Stimulated activated CD4-positive, alpha-beta T cell treated with anti-CD3 and anti-CD28 coated beads, TNF-alpha, amount 100 ng/mL, for 24 hours (primary cell): ENCODE measurements around the gene SH2D5.
"Not testable (repeated sequence)": the region's sequence is repeated elsewhere in the genome, so short reads cannot be mapped to it uniquely, and the experiment has no call there.

ENCODE experiments used
- DNase-seq, 3 experiments: peaks; one replicate each; pipeline ENCODE4 v3.0.0-alpha.2; 2020; ENCODE audit warnings: low read depth in 3 of 3

The SH2D5 gene

DNA sequence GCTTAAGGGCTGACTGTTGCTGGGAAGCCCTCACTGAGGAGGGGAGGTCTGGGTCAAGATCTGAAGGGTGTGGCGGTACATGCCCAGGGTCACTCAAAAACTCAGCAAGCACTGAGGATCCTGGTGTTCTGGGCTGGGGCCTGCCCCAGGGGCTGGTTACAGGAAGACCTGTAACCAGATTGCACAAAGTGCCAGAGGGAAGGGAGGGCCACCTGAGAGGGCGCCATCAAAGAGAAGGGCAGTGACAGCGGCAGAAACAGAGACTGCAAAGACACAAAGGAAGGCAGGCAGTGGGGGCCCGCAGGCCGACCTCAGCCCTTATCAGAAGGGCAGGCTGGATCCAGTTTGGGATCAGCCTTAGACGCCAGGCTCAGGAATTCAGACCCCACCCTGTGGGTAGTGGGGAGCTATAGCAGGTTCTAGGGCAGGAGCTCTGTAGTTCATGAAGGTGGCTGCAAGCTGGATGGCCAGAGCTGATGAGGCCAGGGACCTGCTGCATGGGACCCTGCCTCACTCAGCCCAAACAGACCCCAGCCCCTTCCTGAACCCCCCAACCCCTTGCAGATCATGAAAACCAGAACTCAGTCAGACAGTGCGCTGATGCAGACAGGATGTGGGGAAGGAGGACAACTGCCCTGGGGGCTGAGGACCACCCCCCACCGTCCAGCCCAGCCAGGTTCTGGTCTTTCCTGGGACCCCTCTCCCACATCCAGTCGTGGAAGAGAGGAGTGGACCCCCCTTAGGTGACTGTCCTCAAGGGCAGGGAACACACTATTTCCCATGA, 3.9 kb downstream of the SH2D5 start:
- DNase-seq = no peak

DNA sequence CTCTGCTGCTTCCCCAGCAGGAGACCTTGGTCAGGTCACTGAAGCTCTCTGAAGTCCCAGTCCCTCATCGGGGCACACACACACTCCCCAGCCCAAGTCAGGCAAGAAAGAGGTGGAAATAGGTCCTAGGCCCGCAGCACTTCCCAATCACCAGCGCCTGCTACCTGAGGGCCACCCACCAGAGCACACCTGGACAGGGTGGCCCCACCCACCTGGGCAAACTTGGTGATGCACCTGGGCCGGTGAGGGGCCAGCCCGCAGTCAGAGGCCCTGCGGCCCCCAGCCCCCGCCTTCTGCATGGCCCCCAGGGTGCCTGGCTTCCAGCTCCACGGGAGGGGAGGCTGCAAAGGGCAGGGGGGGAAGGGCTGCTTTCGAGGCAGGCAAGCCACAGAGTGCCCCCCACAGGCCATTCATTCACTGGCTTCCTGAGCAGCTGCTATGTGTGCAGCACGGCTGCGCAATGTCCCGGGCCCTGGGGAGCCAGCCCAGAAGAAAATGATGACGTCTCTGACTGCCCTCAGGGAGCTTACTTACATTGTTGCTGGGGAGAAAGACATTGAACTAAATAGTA, 4.7 kb downstream of the SH2D5 start:
- DNase-seq = no peak

DNA sequence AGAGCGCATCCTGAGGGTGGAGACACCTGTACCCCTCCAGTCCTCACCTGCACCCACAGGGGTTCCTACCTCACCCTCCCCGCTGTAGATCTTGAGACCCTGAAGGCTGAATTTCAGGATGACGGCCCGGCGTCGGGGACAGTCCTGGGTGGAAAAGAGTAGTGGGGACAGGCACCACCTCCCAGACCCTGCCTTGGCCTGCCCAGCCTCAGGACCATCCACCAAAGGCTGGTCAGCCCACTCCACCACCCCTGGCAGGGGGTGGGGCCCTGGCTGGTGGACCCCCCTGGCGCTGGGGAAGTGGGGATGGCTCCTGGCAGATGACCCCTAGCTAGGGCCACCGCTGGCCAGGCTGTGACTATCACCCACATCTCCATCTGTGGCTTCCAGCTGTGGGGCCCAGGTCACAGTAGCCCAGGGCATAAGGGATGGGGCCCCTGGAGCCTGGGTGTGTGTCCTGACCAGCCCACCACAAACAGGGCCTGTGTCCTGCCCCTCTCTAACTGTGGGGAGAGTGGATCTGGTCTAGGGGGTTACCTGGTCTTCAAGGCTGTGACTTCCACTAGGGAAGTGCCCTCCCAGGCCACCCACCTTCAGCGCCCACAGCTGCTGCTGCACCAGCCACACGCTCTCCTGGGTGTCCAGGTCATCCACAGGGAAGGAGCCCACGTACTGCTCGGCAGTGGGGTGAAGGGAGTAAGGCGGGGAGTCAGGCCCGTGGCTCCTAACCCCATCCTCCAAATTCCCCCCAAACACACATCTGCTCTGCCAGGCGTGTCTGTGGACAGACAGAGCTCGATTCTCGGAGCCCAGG, 5.4 kb downstream of the SH2D5 start:
- DNase-seq = no peak

DNA sequence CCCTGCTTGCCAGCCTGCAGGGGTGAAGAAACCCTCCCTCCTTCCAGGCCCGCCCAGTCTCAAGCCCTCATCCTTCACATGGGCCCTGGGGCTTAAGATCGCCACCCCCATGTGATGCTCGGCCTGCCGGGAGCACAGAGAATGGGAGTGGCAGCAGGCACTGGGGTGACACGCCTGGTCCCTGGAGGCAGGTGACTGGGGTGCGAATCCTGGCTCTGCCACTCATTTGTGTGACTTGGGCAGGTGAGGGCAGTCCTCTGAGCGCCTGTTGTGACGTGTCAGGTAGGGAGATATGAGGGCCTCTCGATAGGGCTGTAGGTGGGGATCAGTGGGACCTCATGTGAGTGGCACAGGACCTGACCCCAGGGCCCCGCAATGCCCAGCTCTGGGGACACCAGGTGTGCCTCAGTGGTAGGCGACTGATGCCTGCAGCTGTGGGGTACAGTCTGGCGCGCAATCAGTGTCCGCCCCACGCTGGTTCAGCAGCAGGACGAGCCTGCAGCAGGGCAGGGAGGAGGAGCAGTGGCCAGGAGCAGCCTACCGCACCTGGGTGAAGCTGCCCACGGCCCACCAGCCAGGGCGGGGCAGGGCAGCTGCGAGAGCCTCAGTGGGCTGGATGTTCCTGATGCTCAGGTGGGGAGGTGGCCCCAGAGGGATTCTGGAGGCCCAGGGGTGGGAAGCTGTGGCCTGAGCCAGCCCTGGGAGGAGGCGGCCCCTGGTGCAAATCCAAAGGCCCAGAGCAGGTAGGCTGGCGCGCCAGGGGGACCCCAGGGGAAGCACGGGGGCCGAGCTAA, 6.2 kb downstream of the SH2D5 start:
- no peak for DNase-seq

DNA sequence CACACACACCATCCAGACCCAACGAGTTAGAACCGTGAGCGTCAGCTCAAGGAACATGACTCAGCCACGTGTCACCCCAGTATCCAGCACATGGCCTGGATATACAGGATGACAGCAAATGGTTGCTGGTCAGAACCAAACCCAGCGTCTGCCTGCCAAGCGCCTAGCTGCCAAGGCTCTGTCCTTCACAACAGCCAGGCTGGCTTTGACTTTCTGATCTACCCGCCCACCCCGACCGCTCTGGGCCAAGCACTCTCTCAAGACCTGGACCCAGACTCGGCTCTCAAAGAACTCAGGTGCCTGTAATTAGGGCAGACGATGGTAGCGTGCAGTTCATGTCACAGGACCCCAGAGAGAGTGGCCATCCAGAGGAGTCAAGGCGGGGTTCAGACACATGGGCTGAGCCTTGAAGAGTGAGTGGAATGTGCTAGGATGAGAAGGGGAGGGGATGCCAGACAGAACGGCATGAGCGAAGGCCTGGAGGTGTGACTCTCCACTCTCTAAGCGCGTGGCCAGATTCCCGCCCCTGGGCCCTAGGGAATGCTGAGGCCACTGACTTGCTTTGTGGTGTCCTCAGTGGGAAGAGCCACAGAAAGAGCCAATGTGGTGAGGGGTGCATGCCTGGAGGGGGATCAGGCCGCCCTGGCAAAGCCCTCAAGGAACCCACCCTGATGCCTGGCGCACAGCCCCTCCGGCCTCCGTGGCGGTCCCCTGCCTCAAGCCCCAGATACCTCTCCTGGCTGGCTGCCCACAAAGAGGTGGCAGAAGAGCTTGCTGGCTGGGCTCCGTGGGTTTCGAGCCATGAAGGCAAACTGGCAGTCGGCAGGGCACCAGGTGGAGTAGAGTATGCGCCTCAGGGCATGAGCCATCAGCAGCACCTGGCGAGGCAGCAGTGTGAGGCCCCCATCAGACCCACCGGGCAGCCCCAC, 7.0 kb downstream of the SH2D5 start:
- no peak for DNase-seq

DNA sequence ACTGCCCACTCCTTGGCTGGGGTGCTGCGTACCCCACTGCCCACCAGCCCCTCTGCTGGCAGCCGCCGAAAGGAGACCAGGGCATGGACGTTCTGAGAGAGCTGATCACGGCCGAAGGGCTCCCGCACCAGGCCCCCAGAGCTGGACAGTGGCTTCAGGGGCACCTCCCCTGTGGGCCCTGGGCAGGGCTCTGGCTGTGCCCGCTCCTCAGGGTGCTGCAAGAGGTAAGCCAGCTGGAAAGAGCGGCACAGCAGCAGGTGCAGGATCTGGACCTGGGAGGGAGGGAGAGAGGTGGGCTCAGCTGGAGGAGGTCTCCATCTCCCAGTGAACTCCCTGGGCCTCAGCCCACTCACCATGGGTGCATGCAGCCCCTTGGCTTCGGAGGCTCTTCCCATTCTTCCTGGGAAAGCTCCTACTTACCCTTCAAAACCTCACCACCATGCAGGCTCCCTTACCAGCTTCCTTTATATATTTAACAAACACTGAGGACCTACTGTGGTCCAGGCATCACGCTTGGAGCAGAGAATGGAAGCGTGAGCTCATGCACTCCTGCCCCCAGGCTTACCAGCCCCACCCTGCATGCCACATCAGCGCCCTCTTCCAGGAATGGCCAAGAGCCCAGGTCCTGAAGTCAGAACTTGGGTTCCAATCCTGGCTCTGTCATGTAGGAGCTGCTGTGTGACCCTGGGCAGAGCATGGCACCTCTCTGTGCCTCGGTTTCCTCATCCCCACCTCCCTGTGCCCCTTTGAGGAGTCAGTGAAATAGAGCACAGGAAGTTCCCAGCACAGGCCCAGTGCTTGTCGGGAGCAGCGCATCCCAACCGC, 7.9 kb downstream of the SH2D5 start:
- no peak for DNase-seq

DNA sequence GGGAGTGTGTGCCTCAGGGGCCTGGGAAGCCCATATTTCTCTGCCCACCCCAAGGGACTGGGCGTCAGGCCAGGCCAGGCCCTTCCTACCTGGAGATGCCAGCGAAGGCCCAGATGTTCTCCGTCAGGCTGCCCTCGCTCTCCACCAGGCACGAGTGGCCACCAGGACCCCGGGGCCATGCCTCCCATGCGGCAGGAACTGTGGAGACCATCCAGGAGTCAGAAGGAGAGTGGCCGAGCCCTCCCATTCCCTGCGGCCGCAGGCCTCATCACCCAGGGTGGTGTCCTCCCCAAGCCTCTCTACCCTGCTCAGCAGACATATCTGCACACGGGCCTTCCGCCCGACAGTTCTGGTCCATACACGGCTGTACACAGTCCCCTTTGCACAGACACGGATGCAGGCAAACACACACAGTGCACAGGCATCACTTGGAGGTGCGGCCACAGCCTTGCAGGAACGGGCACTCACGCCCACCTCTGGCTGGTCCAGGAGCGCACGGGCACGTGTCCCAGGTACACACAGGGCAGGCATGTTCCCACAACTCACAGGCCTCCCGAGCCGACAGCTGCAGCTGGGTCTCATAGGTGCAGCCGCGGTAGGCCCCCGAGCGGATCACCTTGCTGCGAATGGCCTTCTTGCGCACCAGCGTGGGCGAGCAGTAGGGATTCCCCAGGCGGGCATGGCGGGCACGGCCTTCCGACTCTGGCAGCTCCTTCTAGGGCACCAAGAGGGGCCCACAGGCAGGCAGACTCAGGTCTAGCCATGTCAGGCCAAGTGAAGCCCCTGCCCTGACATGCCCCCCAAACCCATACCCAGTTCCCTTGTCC, 8.8 kb downstream of the SH2D5 start:
- no peak for DNase-seq

DNA sequence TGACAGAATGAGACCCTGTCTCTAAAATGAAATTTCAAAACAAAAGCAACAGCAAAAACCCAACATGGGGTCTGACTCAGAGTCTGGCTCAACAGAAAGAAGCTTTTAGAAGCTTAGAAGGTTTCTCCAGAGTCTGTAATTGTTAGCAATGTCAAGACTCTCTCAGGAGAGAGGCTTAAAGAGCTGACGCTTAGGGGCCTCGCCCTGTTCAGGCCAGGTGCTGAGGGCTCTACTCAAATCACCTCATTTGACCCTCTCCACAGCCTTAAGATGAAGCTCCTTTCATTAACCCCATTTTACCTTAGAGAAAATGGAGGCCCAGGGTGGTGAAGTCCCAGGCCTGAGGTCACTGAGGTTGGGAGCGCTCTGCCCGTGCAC, 9.4 kb downstream of the SH2D5 start:
- no peak for DNase-seq

DNA sequence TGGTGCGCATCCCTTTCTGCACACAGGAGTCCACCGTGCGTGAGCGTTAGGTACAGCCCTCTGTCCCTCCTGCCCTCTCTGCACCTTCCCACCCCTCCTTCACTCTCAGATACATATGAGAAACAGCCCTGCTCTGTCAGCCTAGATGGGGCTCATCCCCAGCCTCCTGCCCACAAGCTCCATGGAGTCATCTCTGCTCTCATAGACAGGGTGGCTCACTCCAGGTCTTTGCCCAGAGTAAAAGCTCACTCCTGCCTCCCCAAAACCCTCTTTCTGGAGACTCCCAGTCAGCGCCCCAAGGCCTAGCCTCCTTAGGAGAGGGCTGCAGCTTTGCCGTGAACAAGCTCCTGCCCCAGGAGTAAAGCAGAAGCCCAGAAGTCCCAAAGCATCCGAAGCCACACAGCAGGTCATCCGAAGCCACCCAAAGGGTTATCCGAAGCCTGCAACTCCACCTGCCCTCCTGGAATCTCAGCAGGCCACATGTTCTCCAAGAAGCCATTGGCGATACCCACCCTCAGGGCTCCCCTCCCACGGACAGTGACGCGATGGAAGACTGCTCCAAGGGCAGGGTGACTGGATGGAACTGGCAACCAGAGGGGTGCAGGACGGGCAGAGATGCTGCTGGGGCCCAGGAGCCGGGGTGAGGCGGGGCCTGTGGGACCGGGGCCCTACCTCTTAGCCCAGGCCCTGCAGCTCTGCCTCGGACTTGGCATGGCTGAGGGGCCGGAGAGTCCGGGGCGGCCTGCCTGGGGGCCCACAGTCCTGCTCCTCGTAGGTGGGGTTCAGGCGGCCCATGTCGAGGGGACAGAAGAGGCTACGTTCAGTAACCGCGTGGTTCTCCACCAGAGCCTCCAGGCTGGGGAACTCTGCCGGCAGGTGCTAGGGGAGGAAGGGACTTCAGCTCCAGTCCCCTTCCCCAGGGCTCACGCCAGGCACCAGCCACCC, 11.1 kb downstream of the SH2D5 start:
- no peak for DNase-seq

DNA sequence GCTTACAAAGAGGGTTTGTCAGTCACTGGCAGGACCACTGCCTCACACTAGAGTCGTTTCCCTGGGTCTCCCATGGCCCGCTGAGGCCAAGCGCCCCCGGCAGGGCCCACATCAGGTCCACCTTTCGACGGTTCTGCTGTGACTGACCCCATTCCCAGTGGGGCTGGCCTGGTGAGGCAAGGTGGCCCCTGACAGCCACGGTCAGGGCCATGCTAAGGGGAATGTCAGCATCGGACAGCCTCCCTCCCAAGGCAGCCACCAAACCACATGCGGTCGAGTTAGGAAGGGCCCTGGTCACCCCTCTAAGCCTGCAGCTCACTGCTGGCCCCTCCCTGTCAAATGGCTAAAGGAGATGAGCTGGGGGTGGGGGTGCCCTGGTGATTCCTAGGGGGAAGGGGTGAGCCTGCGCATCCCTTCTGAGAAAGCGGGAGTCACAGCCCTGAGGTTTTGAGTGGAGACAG, 11.8 kb downstream of the SH2D5 start:
- no peak for DNase-seq

DNA sequence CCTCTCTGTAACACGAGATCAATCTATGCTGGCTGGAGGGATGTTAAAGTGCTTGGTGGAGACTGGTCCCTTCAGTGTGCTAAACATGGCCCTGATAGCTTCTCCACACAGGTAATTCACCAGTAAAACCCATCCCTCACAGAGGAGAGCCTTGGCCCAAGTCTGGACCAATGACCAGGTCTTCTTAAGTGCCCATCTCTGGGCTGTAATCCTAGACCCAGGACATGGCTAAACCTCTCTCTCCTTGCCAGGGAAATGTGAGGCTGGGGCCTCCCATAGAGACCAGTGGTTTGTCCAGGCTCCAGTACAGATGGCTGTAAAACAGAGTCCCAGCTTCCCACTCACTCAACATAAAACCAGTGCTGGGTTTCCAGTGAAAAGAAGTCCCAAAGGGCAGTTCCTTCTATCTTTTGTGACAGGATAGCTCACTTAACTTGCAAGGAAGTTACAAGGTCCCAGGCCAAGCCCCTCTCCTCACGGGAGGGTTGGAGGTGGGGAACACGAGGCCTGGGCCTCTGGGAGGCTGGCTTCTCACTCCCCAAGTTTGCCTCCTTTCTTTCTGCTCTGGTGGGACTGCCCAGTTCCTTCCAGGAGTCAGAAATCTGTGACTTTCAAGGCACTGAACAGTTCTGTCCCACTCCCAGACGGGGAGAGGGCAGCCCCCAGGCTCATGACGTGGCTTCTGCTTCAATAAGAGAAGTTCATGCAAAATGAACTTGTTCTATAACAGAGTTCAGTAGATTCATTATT, 12.5 kb downstream of the SH2D5 start:
- no peak for DNase-seq

DNA sequence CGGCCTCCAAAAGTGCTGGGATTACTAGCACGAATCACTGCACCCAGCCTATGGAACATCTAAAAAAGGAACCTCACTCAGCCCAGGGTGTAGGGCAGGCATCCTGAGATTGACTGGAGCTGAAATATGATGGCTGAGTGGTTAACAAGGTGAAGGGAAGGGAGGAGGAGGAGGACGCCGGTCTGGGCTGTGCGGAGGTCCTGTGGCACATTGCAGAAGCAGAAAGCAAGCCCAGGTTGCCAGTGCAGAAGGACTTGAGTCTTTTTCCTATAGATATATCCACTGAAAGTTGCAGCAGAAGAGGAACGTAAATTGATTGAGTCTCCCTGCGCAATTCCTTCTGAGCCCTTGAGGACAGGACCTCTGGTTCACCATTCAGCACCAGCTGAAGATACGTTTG, 13.2 kb downstream of the SH2D5 start:
- no peak for DNase-seq

DNA sequence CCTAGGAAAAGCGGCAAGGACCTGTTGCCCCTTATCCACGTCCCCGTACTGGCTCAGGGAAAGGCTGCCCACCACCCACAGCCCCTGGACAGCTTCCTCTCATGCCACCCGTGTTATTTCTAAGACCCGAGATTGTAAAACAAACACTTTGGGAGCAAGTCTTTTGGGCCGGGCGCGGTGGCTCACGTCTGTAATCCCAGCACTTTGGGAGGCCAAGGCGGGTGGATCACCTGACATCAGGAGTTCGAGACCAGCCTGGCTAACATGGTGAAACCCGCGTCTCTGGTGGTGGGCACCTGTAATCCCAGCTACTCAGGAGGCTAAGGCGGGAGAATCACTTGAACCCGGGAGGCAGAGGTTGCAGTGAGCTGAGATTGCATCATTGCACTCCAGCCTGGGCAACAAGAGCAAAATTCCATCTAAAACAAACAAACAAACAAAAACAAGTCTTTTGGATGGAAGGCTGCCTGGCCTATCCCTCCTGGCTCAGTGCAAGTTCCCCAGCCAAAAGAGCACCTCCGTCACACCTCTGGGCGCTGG, 14.1 kb downstream of the SH2D5 start:
- not testable (repeated sequence) for DNase-seq

DNA sequence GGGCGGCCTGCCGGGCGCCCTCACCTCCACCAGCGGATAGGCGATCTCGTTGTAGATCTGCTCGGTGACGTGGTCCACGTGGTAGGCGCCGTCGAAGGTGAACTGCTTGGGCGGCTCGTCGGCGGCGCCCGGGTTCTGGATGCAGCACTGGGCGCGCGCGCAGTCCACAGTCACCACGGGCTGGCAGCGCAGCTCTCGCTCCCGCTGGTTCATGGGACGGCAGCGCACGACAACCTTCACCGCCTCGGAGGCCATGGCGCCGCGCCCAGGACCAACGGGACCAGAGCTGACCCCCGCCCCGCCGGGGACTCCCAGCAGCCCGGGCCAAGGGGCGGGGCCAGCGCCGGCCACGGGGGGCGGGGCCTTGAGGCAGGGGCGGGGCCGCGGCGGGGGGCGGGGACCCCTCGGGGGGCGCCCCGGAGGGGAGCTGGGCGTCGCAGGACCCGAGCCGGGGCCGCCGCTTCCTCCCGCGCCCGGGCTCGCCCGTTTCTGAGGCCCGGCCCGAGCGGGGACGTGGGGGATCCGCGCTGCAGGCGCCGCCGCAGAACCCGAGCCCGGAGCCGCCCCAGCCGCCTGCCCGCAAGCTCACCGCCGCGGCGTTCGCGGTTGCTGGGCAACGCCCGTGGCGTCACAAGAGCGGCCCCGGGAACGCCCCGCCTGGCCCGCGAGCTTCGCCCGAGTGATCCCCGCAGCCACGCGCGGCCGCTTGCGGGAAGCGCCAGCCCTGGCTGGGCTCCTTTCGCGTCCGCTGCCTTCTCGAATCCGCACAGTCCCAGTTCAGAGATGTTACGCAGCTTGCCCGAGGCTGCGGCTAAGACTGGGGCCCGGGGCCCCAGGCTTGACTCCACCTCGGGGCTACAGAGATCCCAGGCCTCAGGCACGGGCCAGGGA, 14.8 kb downstream of the SH2D5 start, which contains the start of gene KIF17:
KIF17 (minus strand) TSS at position 556 of the 891 bp plus-strand sequence; CDS start at position 255, 301 bp downstream.
- DNase-seq = peak; percentile 36 to 56 (median 39)

DNA sequence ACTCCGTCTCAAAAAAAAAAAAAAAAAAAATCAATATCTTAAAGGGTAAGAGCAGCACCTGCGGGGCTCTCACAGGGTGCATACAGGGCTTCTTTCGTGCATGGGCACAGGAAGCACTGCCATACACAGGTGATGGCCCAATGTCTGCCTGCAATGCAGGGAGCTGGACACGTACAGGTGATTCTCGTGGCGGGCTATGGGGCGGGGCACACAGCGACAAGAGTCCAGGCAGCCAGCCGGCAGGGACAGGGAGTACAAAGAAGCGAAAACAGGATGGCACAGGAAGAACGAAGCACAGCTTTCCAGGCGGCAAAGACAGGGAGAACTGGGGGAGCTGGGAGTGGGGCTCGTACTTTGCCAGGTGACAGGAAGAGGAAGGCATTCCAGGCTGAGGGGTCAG, 16.3 kb downstream of the SH2D5 start:
- DNase-seq = no peak

DNA sequence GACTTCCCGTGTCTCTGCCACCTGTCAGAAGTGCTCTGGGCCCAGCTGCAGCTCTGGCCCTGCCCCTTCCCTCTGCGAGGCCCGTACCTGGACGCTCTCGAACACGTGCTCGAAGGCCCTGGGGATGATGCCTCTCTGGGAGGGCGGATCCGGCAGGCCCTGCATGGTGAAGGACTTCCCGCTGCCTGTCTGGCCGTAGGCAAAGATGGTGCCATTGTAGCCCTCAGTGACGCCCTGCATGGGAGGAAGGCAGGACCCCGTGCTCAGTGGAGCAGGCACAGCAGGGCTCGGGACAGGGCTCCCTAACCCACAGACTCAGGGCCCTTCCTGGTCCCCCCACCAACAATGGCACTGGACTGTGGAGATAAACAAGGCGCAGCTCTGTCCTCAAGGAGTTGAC, 17.1 kb downstream of the SH2D5 start:
- DNase-seq = no peak
